Activated T-cell treated with anti-CD3 and anti-CD28 coated beads for 4 hours (primary cell): ENCODE measurements around the gene MAP3K20.
"Not testable (repeated sequence)": the region's sequence is repeated elsewhere in the genome, so short reads cannot be mapped to it uniquely, and the experiment has no call there.

Experiments
- DNase-seq: peaks from one replicate; pipeline ENCODE4 v3.0.0-alpha.2; 2020

MAP3K20 gene

DNA sequence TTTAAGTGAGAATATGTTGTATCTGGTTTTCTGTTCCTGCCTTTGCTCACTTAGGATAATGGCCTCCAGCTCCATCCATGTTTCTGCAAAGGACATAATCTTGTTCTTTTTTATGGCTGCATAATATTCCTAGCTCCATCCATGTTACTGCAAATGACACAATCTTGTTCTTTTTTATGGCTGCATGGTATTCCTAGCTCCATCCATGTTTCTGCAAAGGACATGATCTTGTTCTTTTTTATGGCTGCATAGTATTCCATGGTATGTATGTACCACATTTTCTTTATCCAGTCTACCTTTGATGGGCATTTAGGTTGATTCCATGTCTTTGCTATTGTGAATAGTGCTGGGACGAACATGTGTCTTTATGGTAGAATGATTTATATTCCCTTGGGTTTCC lies 87.7 kb downstream of the MAP3K20 start:
- DNase-seq: not testable (repeated sequence)

DNA sequence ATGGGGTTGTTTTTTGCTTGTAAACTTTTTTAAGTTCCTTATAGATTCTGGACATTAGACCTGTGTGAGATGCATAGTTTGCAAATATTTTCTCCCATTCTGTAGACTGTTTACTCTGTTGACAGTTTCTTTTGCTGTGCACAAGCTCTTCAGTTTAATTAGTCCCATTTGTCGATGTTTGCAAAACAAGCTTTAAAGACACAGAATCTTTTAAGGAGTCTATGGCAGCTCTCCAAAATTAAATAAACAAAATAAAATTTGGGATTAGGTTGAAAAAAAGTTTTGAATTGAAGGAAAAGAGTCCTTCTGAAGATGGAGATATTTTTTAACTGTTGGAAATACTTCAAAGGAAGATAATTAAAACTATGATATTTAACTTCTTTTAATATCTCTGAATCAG lies 88.8 kb downstream of the MAP3K20 start:
- DNase-seq: no peak

GRCh38 chr2:173165443-173166238 lies 90.0 kb downstream of the MAP3K20 start:
- no peak for DNase-seq

- no peak for DNase-seq
These were observed 95.7 kb downstream of the MAP3K20 start for GRCh38 chr2:173171321-173171720.

- no peak for DNase-seq
These were observed 96.4 kb downstream of the MAP3K20 start for GRCh38 chr2:173171924-173172643.

DNA sequence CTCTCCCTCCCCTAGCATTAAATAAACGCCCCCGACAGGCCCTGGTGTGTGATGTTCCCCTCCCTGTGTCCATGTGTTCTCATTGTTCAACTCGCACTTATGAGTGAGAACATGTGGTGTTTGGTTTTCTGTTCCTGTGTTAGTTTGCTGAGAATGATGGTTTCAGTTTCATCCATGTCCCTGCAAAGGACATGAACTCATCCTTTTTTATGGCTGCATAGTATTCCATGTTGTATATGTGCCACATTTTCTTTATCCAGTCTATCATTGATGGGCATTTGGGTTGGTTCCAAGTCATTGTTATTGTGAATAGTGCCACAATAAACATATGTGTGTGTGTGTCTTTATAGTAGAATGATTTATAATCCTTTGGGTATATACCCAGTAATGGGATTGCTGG lies 98.7 kb downstream of the MAP3K20 start:
- DNase-seq: not testable (repeated sequence)

DNA sequence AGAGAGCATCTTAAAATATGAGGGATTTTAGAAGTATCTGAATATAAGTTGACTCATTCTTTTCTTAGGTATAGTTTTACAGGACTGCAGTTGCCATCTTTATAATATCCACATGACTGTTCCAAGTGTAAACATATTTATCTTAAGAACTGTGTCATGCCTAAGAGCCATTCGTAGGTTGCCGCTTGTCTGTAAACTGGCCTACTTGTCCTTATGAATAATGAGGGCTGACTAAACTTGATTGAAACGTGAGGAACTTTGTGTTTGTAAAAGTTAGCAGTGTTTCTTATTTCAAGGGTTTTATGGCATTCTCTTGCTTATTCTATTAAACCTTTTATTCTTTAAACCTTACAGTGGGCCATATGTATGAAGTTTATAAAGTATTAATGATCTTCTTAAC lies 99.6 kb downstream of the MAP3K20 start:
- DNase-seq: no peak

- no peak for DNase-seq
These were observed 106.3 kb downstream of the MAP3K20 start for GRCh38 chr2:173181982-173182381.

DNA sequence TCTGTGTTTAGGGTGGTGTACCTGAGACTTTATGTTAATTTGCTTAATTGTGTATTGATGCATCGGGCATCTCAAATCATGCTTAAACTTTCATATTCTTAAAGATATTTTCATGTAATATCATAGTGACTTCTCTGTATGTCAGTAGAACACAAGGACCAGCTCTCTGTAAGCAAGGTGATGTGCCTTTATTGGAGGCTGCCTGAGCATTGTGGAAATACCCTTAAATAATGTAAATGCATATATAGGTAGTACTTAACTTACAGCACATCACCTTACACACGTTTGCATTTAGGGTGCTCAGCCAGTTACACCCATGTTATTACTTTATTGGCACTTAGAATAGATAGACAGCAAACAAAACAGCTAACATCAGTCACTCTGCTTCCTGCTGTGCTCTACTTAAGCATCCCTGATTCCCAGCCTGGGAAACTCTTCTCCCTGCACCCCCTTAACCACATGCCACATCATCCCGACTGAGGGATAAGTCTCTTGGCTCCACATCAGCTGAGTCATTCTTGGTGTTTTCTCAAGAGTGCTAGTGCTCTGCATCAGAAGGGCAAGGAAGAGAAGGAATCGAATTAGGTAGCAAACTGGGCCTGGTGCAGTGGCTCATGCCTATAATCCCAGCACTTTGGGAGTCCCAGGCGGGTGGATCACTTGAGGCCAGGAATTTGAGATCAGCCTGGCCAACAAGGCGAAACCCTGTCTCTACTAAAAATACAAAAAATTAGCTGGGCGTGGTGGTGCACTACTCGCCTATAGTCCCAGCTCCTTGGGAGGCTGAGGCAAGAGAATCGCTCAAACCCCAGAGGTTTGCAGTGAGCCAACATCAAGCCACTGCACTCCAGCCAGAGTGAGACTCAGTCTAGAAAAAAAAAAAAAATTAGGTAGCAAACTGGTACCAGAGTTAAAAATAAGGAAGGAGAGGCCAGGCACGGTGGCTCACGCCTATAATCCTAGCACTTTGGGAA lies 108.7 kb downstream of the MAP3K20 start:
- no peak for DNase-seq

DNA sequence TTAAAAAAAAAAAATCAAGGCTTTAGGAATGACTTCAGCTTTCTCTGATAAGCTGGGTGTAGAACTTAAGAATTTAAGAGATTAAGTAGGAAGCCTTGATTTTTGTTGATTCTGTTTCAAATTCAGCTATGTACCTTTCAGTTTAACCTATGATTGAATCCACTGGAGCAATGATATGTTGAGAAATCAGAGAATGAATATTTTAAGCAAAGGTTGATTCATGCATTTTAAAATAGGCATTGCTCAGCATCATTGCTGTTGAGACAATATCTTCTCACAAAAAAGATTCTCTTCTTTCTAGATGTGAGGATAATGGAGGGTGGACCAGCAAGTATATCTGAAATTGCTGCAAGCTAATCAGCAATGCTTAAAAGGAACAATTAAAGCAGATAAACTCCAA lies 109.8 kb downstream of the MAP3K20 start:
- no peak for DNase-seq

DNA sequence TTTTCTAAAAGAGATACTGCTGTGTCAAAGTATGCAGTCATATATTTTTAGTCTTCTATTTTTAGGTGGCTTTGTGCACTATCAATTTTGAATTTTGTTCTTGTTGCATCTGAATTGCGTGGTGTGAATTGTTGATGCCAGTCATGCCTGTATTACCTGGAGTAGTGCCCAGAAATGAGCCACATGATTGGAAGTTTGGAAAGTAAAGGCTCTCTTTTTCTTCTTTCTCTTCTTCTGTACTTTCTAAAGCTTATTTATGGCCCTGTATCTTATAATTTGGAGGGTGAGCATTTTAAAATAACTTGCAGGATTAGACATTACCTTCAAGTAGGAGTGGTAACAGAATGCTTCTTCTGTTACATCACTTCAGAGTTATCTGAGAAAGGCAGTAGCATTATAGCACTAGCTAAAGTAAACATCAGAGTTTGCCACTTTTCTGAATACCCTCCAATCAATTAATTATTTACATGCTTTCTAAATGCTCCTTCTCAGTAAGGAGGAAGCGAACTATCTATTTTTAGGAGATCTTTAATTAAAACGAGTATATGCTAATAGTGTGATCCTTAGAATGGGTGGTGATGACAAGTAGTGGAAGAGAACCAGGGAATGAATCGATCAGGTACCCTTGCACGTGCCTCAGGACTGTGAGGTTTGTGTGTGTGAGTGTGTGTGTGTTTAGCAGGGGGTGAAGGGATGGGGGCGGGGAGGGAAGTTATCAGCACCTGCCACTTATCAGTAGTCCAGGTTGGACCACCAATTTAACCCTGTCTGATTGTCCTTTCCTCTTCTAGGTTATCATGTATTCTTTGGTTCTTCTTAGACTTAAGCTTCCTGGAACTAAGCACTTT lies 112.5 kb downstream of the MAP3K20 start:
- no peak for DNase-seq

- no peak for DNase-seq
These were observed 116.0 kb downstream of the MAP3K20 start for GRCh38 chr2:173191601-173192000.

GRCh38 chr2:173192071-173192470 lies 116.4 kb downstream of the MAP3K20 start:
- DNase-seq: no peak

- no peak for DNase-seq
These were observed 118.3 kb downstream of the MAP3K20 start for GRCh38 chr2:173193925-173194324.

- no peak for DNase-seq
These were observed 119.5 kb downstream of the MAP3K20 start for GRCh38 chr2:173195100-173195499.

- DNase-seq: no peak
These were observed 120.4 kb downstream of the MAP3K20 start for GRCh38 chr2:173196080-173196479.

GRCh38 chr2:173196638-173197037 lies 121.0 kb downstream of the MAP3K20 start:
- DNase-seq: no peak

DNA sequence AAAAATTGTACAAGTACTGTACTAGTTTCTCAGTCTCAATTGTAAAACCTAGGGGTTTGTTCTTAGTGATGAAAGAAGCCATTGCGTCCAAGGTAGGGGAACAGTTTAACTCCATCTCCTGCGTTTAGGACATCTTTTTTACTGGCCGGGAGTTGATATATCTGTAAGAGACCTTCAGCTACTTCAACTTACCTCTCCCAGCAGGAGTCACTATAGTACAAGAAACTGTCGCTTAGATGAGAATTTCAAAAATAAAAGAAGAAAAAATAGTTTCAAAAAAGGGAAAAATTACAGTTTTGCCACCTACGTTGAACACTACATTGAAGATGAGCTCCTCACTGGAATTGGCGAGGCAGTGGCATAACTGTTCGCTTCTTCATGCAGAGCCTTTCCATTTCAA lies 122.7 kb downstream of the MAP3K20 start:
- no peak for DNase-seq

GRCh38 chr2:173199294-173199693 lies 123.6 kb downstream of the MAP3K20 start:
- DNase-seq: no peak

DNA sequence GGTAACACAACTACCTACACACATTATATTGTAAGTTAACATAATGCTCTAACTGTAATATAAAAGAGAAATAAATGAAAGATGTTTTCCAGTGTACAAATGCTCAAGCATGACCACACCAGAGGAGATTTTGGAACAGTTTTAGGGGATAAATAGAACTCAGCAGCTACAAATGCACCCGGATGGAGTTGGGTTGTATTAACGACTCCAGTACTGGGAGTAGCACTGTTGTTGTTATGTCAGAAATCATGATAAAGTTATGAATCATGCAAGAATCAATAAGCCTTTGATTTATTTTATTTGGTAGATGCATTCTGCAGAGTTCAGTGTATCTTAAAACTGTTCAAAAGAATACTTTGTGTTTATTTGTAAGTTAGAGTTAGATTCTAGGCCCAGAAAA lies 126.9 kb downstream of the MAP3K20 start:
- DNase-seq: no peak

DNA sequence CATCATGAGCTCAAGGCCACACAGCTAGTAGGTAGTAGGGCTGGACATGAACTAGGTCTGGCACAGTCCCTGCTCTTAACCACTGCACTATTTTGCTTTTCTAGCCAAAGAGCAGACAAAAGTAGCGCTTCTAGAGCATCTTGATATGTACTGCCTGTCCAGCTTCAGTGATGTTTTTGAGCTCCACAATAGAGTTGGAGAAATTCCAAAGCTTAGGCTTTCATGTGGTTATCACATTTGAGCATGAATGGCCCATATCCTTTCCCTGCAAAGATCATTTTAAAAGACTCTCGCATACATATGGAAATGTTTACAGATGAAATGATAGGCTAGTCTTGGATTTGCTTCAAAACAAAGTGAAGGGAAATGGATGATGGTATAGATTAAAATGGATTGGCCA lies 128.7 kb downstream of the MAP3K20 start:
- no peak for DNase-seq

DNA sequence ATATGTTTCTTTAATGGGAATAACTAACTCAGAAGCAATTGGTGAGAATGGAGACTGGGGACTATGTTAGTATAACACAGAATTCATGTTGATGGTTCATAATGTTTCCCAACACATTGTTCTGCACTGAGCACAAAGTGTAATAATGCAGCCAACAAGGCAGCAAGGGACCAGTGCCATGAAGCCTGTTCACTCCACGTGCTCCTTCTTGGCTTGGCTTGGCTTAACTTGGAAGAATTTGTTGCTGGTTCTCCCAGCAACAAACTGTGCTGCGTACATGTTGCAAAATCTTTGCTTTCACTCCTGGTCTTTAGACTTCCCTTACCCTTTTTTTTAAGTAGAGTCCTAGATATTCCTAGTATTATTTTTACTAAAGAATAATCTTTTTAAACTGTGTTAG lies 129.7 kb downstream of the MAP3K20 start:
- no peak for DNase-seq
